Loucy (cell line): ENCODE results near the gene EEA1.
"Not testable (repeated sequence)": the region's sequence is repeated elsewhere in the genome, so short reads cannot be mapped to it uniquely, and the experiment has no call there.

Source experiments
- CTCF ChIP-seq: fragments of 200-600 bp; sonication (generic); conservative IDR thresholded peaks from 2 replicates; pipeline ENCODE4 v1.5.1; 2014; ENCODE audit warnings: mild to moderate bottlenecking, antibody characterized with exemption, low read length
- EZH2phosphoT487 ChIP-seq: fragments of 200-600 bp; IDR thresholded peaks from 2 replicates; pipeline ENCODE4 v1.6.1; 2018; ENCODE audit warnings: antibody characterized with exemption, mild to moderate bottlenecking, moderate library complexity, borderline replicate concordance

- TF ChIP-seq CTCF, EZH2phosphoT487: not testable (repeated sequence)
These were observed 35.3 kb upstream of the EEA1 start for GRCh38 chr12:92964378-92964777.
